Neural cell (in vitro differentiated cells): Measurements from ENCODE around the gene RPS6KA5.

Experiments used
- EP300 ChIP-seq: fragments of 450-650 bp; conservative IDR thresholded peaks from 2 replicates; pipeline ENCODE4 v1.6.1; 2014; ENCODE audit warnings: antibody characterized with exemption, mild to moderate bottlenecking, moderate library complexity; ENCODE audit not compliant: poor library complexity, severe bottlenecking
- EZH2 ChIP-seq: fragments of 200-600, 300-800 bp; shearing (Covaris generic), sonication (generic); IDR thresholded peaks from 2 replicates; pipeline ENCODE4 v1.6.1; 2014; ENCODE audit warnings: antibody characterized with exemption, low read length, borderline replicate concordance, mild to moderate bottlenecking; ENCODE audit not compliant: insufficient read depth, poor library complexity, severe bottlenecking
- POLR2AphosphoS5 ChIP-seq: IDR thresholded peaks from 2 replicates; pipeline ENCODE4 v1.6.1; 2012
- RAD21 ChIP-seq: fragments of 450-650 bp; conservative IDR thresholded peaks from 2 replicates; pipeline ENCODE4 v1.6.1; 2014; ENCODE audit warnings: antibody characterized with exemption, mild to moderate bottlenecking, moderate library complexity
- TAF1 ChIP-seq: IDR thresholded peaks from 2 replicates; pipeline ENCODE4 v1.6.1; 2012; ENCODE audit warnings: low read depth
- TF ChIP-seq, protein P1 (sequence below): fragments of 450-650 bp; IDR thresholded peaks from 2 replicates; pipeline ENCODE4 v1.5.1; 2014; ENCODE audit warnings: antibody characterized with exemption, mild to moderate bottlenecking, moderate library complexity; ENCODE audit not compliant: poor library complexity, severe bottlenecking
- TF ChIP-seq, protein P2 (sequence below): IDR thresholded peaks from 2 replicates; pipeline ENCODE4 v1.6.1; 2012; ENCODE audit warnings: borderline replicate concordance

GRCh38 chr14:90894241-90894640, 166.2 kb downstream of the RPS6KA5 start:
- TF ChIP-seq, protein P1, sequence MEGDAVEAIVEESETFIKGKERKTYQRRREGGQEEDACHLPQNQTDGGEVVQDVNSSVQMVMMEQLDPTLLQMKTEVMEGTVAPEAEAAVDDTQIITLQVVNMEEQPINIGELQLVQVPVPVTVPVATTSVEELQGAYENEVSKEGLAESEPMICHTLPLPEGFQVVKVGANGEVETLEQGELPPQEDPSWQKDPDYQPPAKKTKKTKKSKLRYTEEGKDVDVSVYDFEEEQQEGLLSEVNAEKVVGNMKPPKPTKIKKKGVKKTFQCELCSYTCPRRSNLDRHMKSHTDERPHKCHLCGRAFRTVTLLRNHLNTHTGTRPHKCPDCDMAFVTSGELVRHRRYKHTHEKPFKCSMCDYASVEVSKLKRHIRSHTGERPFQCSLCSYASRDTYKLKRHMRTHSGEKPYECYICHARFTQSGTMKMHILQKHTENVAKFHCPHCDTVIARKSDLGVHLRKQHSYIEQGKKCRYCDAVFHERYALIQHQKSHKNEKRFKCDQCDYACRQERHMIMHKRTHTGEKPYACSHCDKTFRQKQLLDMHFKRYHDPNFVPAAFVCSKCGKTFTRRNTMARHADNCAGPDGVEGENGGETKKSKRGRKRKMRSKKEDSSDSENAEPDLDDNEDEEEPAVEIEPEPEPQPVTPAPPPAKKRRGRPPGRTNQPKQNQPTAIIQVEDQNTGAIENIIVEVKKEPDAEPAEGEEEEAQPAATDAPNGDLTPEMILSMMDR, result no peak
- no peak for TF ChIP-seq RAD21
- TF ChIP-seq EZH2, result no peak
- TF ChIP-seq, protein P2, sequence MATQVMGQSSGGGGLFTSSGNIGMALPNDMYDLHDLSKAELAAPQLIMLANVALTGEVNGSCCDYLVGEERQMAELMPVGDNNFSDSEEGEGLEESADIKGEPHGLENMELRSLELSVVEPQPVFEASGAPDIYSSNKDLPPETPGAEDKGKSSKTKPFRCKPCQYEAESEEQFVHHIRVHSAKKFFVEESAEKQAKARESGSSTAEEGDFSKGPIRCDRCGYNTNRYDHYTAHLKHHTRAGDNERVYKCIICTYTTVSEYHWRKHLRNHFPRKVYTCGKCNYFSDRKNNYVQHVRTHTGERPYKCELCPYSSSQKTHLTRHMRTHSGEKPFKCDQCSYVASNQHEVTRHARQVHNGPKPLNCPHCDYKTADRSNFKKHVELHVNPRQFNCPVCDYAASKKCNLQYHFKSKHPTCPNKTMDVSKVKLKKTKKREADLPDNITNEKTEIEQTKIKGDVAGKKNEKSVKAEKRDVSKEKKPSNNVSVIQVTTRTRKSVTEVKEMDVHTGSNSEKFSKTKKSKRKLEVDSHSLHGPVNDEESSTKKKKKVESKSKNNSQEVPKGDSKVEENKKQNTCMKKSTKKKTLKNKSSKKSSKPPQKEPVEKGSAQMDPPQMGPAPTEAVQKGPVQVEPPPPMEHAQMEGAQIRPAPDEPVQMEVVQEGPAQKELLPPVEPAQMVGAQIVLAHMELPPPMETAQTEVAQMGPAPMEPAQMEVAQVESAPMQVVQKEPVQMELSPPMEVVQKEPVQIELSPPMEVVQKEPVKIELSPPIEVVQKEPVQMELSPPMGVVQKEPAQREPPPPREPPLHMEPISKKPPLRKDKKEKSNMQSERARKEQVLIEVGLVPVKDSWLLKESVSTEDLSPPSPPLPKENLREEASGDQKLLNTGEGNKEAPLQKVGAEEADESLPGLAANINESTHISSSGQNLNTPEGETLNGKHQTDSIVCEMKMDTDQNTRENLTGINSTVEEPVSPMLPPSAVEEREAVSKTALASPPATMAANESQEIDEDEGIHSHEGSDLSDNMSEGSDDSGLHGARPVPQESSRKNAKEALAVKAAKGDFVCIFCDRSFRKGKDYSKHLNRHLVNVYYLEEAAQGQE, result no peak
- TF ChIP-seq EP300, result no peak
- TF ChIP-seq POLR2AphosphoS5, result no peak
- no peak for TF ChIP-seq TAF1
